Measurements from ENCODE around the gene REPIN1.

GRCh38 chr7:150355666-150356059, 13.0 kb upstream of the REPIN1 start:
- TF ChIP-seq ATF2 (CRISPR knock-in tag; IDR thresholded peaks at IDR 0.05) (no peak), POLR2AphosphoS2 (IDR thresholded peaks at IDR 0.05; ENCODE audit: low read length) (no peak), CTCF (IDR thresholded peaks at IDR 0.05 in 2 of 3, conservative IDR thresholded peaks at IDR 0.05 in 1 of 3; ENCODE audit: insufficient read depth in 2 of 3, low read depth in 1 of 3, low read length in 3 of 3) (no peak), E2F1 (CRISPR knock-in tag; IDR thresholded peaks at IDR 0.05) (no peak), SLC30A9 (CRISPR knock-in tag; IDR thresholded peaks at IDR 0.05) (no peak), PREB (CRISPR knock-in tag; IDR thresholded peaks at IDR 0.05) (no peak), ZBTB43 (CRISPR knock-in tag; IDR thresholded peaks at IDR 0.05) (no peak), TAF1 (IDR thresholded peaks at IDR 0.05; ENCODE audit: control insufficient read depth, extremely low read depth, insufficient read depth, low read length, severe bottlenecking) (no peak)

Data from K562 (cell line).